LNCaP clone FGC (cell line): ENCODE data around the gene DUS3L.
A peak's percentile ranks its signal among the peaks of the same experiment; 100 is the strongest.

ENCODE experiments used
- DNase-seq: peaks from one replicate; pipeline ENCODE4 v3.0.0-alpha.2; 2011; ENCODE audit warnings: low read depth
- H3K4me3 ChIP-seq: 2 replicates; pipeline ENCODE4 v1.5.1; 2011; ENCODE audit warnings: mild to moderate bottlenecking, low read depth, low read length, control low read depth
- TF ChIP-seq, protein P1 (sequence below): IDR thresholded peaks from 2 replicates; pipeline ENCODE4 v1.5.1; 2012; ENCODE audit warnings: mild to moderate bottlenecking; ENCODE audit not compliant: control insufficient read depth, insufficient read depth; ENCODE audit errors: extremely low read depth

DUS3L gene

DNA sequence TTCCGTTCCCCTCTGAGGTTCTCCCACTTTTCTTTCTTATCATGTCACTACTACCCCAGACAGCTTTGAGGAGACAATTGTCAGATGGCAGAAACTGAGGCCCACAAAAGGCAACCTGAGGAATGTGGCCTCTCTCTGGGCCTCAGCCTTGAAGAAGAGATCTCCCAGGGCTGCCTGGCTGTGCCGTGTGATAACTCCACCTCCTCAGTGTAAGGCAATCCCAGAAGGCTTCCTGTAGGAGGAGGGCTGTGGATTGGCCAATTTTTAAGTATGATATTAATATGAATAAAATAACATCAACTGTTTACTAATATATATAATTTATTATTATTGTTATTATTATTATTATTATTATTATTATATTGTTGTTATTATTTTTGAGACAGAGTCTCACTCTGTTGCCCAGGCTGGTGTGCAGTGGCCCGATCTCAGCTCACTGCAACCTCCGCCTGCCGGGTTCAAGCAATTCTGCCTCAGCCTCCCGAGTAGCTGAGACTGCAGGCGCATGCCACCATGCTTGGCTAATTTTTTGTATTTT, 4.5 kb upstream of the DUS3L start:
- TF ChIP-seq, protein P1, sequence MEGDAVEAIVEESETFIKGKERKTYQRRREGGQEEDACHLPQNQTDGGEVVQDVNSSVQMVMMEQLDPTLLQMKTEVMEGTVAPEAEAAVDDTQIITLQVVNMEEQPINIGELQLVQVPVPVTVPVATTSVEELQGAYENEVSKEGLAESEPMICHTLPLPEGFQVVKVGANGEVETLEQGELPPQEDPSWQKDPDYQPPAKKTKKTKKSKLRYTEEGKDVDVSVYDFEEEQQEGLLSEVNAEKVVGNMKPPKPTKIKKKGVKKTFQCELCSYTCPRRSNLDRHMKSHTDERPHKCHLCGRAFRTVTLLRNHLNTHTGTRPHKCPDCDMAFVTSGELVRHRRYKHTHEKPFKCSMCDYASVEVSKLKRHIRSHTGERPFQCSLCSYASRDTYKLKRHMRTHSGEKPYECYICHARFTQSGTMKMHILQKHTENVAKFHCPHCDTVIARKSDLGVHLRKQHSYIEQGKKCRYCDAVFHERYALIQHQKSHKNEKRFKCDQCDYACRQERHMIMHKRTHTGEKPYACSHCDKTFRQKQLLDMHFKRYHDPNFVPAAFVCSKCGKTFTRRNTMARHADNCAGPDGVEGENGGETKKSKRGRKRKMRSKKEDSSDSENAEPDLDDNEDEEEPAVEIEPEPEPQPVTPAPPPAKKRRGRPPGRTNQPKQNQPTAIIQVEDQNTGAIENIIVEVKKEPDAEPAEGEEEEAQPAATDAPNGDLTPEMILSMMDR = no peak
- no peak for DNase-seq
- H3K4me3 ChIP-seq = no peak overlapping the region

DNA sequence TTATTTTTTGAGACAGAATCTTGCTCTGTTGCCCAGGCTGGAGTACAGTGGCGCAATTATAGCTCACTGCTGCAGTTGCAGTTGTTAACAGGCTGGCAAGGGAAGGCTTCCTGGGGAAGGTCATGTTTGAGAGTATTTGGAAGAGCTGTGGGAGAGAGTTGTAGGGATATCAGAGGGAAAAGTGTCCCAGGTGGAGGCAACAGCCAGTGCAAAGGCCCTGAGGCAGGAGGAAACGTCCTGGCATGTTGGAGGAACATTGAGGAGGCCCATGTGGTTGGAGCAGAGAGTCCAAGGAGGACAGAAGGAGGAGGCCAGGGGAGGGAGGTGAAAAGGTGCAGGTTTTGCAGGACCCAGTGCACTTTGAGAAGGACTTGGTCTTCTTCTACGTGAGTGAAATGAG, 2.2 kb upstream of the DUS3L start:
- no peak for DNase-seq
- TF ChIP-seq, protein P1 = no peak
- no peak overlapping the region for H3K4me3 ChIP-seq

DNA sequence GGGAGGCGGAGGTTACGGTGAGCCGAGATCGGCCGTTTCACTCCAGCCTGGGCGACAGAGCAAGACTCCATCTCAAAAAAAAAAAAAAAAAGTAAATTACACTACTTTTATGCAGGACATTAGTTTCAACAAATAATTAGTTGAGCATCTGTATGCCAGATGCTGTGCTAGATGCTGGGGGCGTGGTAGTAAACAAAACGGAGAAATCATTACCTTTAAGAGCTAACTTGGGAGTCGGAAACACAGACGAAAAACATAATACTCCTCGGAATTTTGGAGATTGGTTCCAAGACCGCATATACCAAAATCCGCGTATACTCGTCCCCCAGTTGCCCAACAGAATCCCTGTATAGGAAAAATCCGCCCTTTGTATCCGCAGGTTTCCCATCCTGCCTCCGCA, 1.3 kb upstream of the DUS3L start:
- no peak overlapping the region for H3K4me3 ChIP-seq
- TF ChIP-seq, protein P1 = no peak
- DNase-seq = no peak

DNA sequence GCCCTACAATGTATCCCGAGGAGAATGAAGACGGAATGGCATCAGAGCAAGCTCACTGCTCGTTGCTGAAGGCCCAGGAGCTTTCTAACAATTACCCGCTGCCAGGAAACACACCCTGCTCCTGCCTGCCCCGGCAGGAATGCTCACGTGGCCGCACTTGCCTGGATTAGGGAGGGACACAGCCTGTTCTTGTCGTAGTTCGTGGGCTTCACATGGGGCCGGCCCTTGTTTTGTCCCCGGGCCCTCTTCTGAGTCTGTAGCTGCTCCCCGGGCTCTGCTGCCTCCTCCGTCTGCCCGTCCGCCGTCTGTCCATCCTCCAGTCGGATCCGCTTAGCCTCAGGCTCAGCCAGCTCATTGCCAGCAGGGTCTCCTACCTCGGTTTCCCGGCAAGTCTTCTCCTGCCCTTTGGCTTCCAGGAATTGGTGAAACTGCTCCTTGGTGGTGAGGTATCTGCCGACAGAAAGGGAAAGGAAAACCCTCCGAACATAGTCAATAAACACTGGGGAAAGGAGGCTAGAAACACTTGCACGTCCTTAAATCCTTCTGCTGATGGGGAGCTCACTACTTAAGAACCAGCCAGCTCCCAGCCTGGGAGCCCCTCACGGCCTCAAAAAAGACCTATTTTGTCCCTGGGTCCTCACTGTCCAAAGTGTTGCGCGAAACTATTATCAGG, 941 bp downstream of the DUS3L start:
- peak overlapping the region; percentile 93 for H3K4me3 ChIP-seq

DNA sequence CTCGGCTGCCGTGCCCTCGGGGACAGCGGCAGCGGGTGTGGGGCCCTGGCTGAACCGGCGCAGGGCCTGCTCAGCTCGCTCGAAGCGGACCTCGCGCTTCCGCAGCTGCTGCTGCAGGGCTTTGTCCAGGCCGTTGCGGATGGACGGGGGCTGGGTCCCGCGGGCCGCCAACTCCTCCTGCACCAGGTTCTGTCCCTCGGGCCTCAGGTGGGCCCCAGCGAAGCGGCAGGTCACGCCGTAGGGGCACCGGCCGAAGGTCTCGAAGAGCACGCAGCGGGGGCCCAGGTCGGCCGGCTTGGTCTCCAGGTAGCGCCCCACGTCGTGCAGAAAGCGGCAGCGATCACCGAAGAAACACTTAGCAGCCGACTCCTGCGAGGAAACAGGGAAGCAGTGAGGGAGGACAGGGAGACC, 1.6 kb downstream of the DUS3L start:
- H3K4me3 ChIP-seq = peak overlapping the region; percentile 93
- TF ChIP-seq, protein P1 = no peak
- no peak for DNase-seq

More for the DNA sequence above, 941 bp downstream of the DUS3L start:
- TF ChIP-seq, protein P1 = no peak
- DNase-seq = no peak

DNA sequence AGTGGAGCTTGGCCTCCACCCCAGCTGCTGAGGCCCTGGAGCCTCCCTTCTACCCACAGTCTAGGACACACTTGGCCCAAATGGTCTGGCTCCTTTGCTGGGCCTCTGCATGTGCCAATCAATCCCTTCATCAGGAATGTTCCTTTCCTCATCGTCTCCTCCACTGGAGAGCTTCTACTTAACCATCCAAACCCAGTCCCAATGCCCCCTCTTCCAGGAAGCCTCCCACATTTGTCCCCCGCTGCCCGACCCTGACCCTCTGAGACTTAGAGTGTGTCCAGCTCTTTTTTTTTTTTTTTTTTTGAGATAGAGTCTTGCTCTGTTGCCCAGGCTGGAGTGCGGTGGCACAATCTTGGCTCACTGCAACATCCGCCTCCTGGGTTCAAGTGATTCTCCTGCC, 2.5 kb downstream of the DUS3L start:
- DNase-seq = no peak
- H3K4me3 ChIP-seq = no peak overlapping the region
- TF ChIP-seq, protein P1 = no peak
